Lung microvascular endothelial cell (primary cell): ENCODE data around the gene SLC22A12. TPM values are rescaled to one million over a fixed set of nuclear protein-coding genes. Genes with fewer than 3 reads are reported as not detected.
A peak's percentile ranks its signal among the peaks of the same experiment; 100 is the strongest.

Experiments used
- DNase-seq, 2 donors: peaks; one replicate each; pipeline versions ENCODE4 v3.0.0 to v3.0.0-alpha.2; 2010; ENCODE audit warnings: low read depth in 2 of 2
- total RNA-seq: library from RNA; depleted of rRNA; stranded (reverse); fragments of >200 nt; gene quantifications from 2 replicates; pipeline ENCODE4 v1.2.1, GENCODE V29; 2014

The SLC22A12 gene
- total RNA-seq, 1 donor from 2014 or later = not detected

GRCh38 chr11:64621283-64622019 is 30.4 kb downstream of the SLC22A12 start:
- DNase-seq = no peak

GRCh38 chr11:64622681-64623080 is 31.7 kb downstream of the SLC22A12 start:
- DNase-seq = no peak

GRCh38 chr11:64624883-64625481 is 34.0 kb downstream of the SLC22A12 start:
- DNase-seq = no peak

- DNase-seq = no peak
Measured at GRCh38 chr11:64626637-64627036, 35.6 kb downstream of the SLC22A12 start.

- no peak for DNase-seq
Measured at GRCh38 chr11:64627371-64627770, 36.4 kb downstream of the SLC22A12 start.

GRCh38 chr11:64628596-64628995 is 37.6 kb downstream of the SLC22A12 start:
- DNase-seq = no peak

- no peak for DNase-seq
Measured at GRCh38 chr11:64629103-64629502, 38.1 kb downstream of the SLC22A12 start.

- peak; percentile 8 to 10 for DNase-seq
Measured at GRCh38 chr11:64629796-64630562, 39.0 kb downstream of the SLC22A12 start.

- no peak for DNase-seq
Measured at GRCh38 chr11:64631675-64632074, 40.7 kb downstream of the SLC22A12 start.

- DNase-seq = no peak
Measured at GRCh38 chr11:64632237-64632636, 41.2 kb downstream of the SLC22A12 start.

GRCh38 chr11:64632654-64633053 is 41.6 kb downstream of the SLC22A12 start:
- no peak for DNase-seq

GRCh38 chr11:64633555-64634159 is 42.6 kb downstream of the SLC22A12 start:
- no peak for DNase-seq

- DNase-seq = no peak
Measured at GRCh38 chr11:64637334-64638017, 46.5 kb downstream of the SLC22A12 start.

- DNase-seq = no peak
Measured at GRCh38 chr11:64638018-64638665, 47.1 kb downstream of the SLC22A12 start.

- no peak for DNase-seq
Measured at GRCh38 chr11:64638829-64639228, 47.8 kb downstream of the SLC22A12 start.

GRCh38 chr11:64639885-64640284 is 48.9 kb downstream of the SLC22A12 start:
- DNase-seq = no peak

- no peak for DNase-seq
Measured at GRCh38 chr11:64641596-64642417, 50.8 kb downstream of the SLC22A12 start.

- DNase-seq = no peak
Measured at GRCh38 chr11:64642418-64642735, 51.4 kb downstream of the SLC22A12 start.

GRCh38 chr11:64642871-64643255 is 51.8 kb downstream of the SLC22A12 start:
- DNase-seq = no peak

GRCh38 chr11:64643256-64643881 is 52.3 kb downstream of the SLC22A12 start:
- DNase-seq = no peak
